ENCODE data around the gene LIN7B. TPM values are rescaled to one million over a fixed set of nuclear protein-coding genes. Genes with fewer than 3 reads are reported as not detected.

LIN7B gene
- polyA plus RNA-seq, 1 of the 3 experiments (the other 2 are of a cell fraction): 20.8 TPM

DNA sequence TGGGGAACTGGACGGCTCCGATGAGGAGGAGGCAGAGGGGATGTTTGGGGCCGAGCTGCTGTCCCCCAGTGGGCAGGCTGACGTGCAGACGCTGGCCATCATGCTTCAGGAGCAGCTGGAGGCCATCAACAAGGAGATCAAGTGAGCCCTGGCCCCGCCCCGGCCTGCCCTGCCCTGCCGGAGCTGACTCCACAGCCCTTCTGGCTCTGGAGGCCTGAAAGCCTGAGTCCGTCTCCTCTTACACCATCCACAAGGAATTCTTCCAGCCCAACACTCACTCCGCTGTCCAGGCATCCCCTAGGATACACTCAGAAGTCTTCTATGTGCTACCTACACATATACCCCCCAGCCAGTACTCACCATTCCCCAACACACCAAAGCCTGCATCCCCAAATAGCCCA lies 22.6 kb downstream of the LIN7B start:
- H3K27me3 ChIP-seq (ENCODE audit: insufficient read depth): no peaks in the 10 kb centered on the region
- H3K9me2 ChIP-seq: no peaks in the 10 kb centered on the region
- H2AFZ ChIP-seq (ENCODE audit: low read depth): no peak overlapping the region
- no peak overlapping the region for H3K4me3 ChIP-seq (ENCODE audit: low read depth in 2 of 2, low read length in 1 of 2)
- H3K27ac ChIP-seq (ENCODE audit: low read depth in 2 of 2, low read length in 1 of 2): no peak overlapping the region
- no peak for DNase-seq
- no peaks in the 10 kb centered on the region for H3K4me1 ChIP-seq (ENCODE audit: control insufficient read depth in 1 of 2, insufficient read depth in 2 of 2, low read depth in 1 of 2, low read length in 1 of 2)
- 85% methylated on average over 7 of the region's 10 CpGs for WGBS (ENCODE audit: low lambda C conversion rate)
- H3K79me2 ChIP-seq (ENCODE audit: insufficient read depth): no peaks in the 10 kb centered on the region
- ChIA-PET POLR2A (no interaction called here), CTCF (interaction anchor here (0.9 to 2.9 kb wide), 3 partner anchors 9 to 72 kb away, joined by 3 to 15 read pairs (median 6); partner anchors contain the start of gene LIN7B)
- H4K20me1 ChIP-seq (ENCODE audit: insufficient read depth): no peaks in the 10 kb centered on the region
- no peak overlapping the region for H3K9ac ChIP-seq
- H3K36me3 ChIP-seq (replicated peaks in 1 of 2; ENCODE audit: control insufficient read depth in 1 of 2, insufficient read depth in 2 of 2, low read length in 1 of 2): no peaks in the 10 kb centered on the region
- no peaks in the 10 kb centered on the region for H3F3A ChIP-seq (replicated peaks; ENCODE audit: insufficient read depth)
- H3K4me2 ChIP-seq: no peak overlapping the region
- H3K9me3 ChIP-seq: no peaks in the 10 kb centered on the region
- TF ChIP-seq POLR2AphosphoS5 (IDR thresholded peaks at IDR 0.05; ENCODE audit: low read depth, low read length): no peak
- TF ChIP-seq CHD2 (IDR thresholded peaks at IDR 0.05; ENCODE audit: low read length, partially characterized antibody): no peak
- no peak for TF ChIP-seq FOSL2 (IDR thresholded peaks at IDR 0.05; ENCODE audit: borderline replicate concordance, low read depth)
- TF ChIP-seq SMC3 (IDR thresholded peaks at IDR 0.05; ENCODE audit: low read depth, low read length): no peak
- TF ChIP-seq NRF1 (IDR thresholded peaks at IDR 0.05; ENCODE audit: low read depth, low read length): no peak

DNA sequence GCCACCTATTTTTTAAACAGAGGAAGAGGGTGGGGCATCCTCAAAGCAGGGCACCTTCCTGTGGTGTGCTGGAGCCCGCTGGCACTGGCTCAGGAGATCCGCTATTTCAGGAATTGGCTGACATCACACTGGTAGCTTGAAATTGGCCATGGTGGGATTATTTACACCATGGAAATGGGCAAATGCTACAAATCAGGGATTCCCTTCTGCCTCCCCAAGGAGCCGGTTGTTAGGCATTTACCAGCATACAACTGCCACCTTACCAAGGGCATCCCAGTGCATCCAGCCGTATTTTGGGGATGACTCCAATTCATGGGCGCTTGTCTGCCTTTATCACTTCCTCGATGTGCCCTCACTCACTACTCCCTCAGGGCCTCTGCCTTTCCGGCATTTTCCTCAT lies 26.8 kb downstream of the LIN7B start:
- Histone ChIP-seq H3K36me3 (replicated peaks in 1 of 2; ENCODE audit: control insufficient read depth in 1 of 2, insufficient read depth in 2 of 2, low read length in 1 of 2) (no peaks in the 10 kb centered on the region), H3K9me2 (no peaks in the 10 kb centered on the region), H3K27me3 (ENCODE audit: insufficient read depth) (no peaks in the 10 kb centered on the region), H3K9ac (no peak overlapping the region), H3K27ac (ENCODE audit: low read depth in 2 of 2, low read length in 1 of 2) (no peak overlapping the region), H4K20me1 (ENCODE audit: insufficient read depth) (no peaks in the 10 kb centered on the region), H3F3A (replicated peaks; ENCODE audit: insufficient read depth) (peaks cover 6% of the 10 kb centered on the region), H3K4me1 (ENCODE audit: control insufficient read depth in 1 of 2, insufficient read depth in 2 of 2, low read depth in 1 of 2, low read length in 1 of 2) (peaks cover 3 to 10% of the 10 kb centered on the region in 2 experiments; a peak in 2 of 4 replicates), H3K4me3 (ENCODE audit: low read depth in 2 of 2, low read length in 1 of 2) (no peak overlapping the region), H3K79me2 (ENCODE audit: insufficient read depth) (no peaks in the 10 kb centered on the region), H3K9me3 (no peaks in the 10 kb centered on the region), H2AFZ (ENCODE audit: low read depth) (no peak overlapping the region), H3K4me2 (no peak overlapping the region)
- 90% methylated on average over 7 of the region's 7 CpGs for WGBS (ENCODE audit: low lambda C conversion rate)
- TF ChIP-seq SMC3 (IDR thresholded peaks at IDR 0.05; ENCODE audit: low read depth, low read length): no peak
- TF ChIP-seq GATA2 (CRISPR knock-in tag; IDR thresholded peaks at IDR 0.05): no peak
- no peak for TF ChIP-seq JUND (IDR thresholded peaks at IDR 0.05)
- TF ChIP-seq MEF2A (IDR thresholded peaks at IDR 0.05; ENCODE audit: borderline replicate concordance, low read depth): no peak
- TF ChIP-seq, protein P1, sequence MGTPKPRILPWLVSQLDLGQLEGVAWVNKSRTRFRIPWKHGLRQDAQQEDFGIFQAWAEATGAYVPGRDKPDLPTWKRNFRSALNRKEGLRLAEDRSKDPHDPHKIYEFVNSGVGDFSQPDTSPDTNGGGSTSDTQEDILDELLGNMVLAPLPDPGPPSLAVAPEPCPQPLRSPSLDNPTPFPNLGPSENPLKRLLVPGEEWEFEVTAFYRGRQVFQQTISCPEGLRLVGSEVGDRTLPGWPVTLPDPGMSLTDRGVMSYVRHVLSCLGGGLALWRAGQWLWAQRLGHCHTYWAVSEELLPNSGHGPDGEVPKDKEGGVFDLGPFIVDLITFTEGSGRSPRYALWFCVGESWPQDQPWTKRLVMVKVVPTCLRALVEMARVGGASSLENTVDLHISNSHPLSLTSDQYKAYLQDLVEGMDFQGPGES (IDR thresholded peaks at IDR 0.05; ENCODE audit: low read depth, low read length): no peak
- TF ChIP-seq RAD21 (IDR thresholded peaks at IDR 0.05; ENCODE audit: low read length): no peak
- no peak for TF ChIP-seq NFIC (IDR thresholded peaks at IDR 0.05; ENCODE audit: borderline replicate concordance)
- TF ChIP-seq EP300 (IDR thresholded peaks at IDR 0.05; ENCODE audit: borderline replicate concordance in 1 of 2, low read depth in 1 of 2, low read length in 1 of 2): no peak
- TF ChIP-seq YY1 (IDR thresholded peaks at IDR 0.05; ENCODE audit: low read depth): no peak
- no peak for TF ChIP-seq RFX5 (IDR thresholded peaks at IDR 0.05; ENCODE audit: low read length)
- no peak for TF ChIP-seq POLR2AphosphoS5 (IDR thresholded peaks at IDR 0.05; ENCODE audit: low read depth, low read length)
- no peak for TF ChIP-seq FOXM1 (IDR thresholded peaks at IDR 0.05; ENCODE audit: low read depth)
- TF ChIP-seq GABPA (IDR thresholded peaks at IDR 0.05; ENCODE audit: low read depth): no peak
- ChIA-PET CTCF (interaction anchor here (1.1 to 3.6 kb wide), 4 partner anchors 12 to 58 kb away, joined by 3 to 19 read pairs (median 4); no protein-coding TSS in a partner anchor), POLR2A (no interaction called here)
- no peak for DNase-seq
